ENCODE measurements around the gene TBX2.
A peak's percentile ranks its signal among the peaks of the same experiment; 100 is the strongest.

TBX2 gene

DNA sequence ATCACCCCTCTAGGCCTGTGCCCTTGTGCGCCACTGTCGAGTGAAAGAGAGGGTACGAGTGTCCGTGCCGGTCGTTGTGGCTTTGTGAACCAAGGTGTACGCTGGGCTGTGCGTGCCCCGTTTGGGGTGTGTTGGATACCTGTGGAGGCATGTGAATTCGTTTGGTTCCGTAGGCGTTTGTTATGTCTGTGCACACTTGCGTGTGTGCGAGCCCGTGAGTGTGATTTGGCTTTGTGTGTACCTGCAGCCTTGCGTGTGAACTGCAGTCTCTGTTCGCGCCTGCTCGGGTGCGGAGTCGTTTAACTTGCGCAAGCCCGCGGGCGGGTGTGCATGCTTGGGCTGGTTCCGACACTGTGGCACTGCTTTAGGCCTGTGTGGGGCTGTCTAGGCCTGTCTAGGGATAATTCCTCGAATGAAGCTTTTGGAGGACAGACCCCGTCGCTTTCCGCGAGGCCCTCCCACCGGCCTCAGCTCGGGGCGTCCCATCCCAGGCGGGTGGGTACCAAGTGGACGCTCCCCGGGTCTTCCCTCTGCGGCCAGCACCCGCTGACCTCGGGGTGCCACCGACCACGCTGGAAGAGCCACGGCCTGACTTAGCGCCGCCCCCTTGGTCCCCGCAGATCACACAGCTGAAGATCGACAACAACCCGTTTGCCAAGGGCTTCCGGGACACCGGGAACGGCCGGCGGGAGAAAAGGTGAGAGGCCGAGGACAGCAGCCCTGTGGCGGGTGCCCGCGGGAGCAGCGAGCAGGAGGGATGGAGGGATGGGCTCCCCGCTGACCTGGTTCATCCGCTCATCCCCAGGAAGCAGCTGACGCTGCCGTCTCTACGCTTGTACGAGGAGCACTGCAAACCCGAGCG, 4.4 kb downstream of the TBX2 start:
- no peak for DNase-seq

DNA sequence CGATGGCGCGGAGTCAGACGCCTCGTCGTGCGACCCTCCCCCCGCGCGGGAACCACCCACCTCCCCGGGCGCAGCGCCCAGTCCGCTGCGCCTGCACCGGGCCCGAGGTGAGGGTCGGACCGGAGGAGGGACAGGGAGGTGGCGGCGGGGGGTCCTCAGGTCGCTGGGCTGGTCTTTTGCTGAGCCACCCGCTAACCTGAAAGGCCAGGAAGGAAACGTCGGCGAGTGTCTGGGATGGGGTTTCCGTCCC, 4.9 kb downstream of the TBX2 start:
- no peak for DNase-seq

DNA sequence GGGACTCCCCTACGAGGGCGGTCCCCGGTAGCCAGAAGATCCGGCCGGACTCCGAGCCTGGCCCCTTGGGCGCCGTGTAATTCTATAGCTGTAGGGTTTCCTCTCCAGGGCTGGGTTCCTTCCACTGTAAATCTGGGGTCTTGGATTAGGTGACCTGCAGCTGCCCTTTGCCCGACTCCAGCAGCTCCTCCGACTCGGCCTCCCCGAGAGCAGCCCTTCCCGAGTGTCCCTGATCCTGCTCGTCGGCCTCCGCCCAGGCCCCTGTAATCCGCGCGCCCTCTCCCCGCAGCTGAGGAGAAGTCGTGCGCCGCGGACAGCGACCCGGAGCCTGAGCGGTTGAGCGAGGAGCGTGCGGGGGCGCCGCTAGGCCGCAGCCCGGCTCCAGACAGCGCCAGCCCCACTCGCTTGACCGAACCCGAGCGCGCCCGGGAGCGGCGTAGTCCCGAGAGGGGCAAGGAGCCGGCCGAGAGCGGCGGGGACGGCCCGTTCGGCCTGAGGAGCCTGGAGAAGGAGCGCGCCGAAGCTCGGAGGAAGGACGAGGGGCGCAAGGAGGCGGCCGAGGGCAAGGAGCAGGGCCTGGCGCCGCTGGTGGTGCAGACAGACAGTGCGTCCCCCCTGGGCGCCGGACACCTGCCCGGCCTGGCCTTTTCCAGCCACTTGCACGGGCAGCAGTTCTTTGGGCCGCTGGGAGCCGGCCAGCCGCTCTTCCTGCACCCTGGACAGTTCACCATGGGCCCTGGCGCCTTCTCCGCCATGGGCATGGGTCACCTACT, 5.5 kb downstream of the TBX2 start:
- no peak for DNase-seq

DNA sequence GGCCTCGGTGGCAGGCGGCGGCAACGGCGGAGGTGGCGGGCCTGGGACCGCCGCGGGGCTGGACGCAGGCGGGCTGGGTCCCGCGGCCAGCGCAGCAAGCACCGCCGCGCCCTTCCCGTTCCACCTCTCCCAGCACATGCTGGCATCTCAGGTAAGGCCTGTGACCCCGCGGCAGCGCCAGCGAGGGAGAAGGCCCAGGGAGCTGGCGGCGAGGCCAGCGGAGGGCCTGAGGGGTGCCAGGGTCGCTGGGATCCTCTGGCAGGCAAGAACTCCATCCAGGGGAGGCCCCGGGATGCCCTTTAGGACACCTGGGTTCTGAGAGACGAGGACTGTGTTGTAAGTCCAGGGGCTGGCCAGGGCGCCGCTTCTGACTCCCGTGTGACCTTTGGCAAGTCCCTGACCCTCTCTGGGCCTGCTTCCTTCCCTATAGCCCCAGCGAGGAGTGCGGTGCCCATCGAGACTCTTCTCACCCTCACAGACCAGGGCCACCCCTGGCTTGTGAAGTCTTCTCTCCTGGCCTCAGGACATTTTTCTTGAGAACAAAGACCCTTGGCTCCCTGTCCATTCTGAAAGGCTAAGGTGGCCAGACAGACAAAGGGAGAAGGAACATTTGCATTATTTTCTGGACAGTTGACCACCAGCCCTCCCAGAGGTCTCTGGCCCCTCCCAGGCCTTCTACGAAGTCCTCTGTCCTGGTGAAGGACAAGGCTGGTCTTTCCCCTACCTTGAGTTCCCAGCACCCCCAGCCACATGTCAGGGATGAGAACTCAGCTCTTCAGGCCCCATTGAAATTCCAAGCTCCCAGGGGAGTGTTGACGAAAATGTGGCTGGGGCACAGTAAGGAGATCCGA, 6.3 kb downstream of the TBX2 start:
- DNase-seq: no peak

DNA sequence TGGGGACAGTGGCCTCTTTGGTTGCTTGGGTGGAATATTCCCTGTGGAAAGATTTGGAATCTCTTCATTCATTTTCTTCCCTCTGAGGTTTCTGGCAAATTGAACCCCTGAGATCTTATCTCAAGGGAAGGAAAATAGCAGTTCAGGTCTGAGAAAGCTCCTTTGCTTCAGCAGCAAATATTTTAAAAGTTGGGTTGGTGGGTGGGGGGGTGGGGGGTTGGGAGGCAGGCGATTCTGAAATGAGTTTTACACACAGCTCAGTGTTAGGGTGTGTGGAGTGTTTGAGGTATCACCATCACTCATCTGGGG, 6.8 kb downstream of the TBX2 start:
- no peak for DNase-seq

DNA sequence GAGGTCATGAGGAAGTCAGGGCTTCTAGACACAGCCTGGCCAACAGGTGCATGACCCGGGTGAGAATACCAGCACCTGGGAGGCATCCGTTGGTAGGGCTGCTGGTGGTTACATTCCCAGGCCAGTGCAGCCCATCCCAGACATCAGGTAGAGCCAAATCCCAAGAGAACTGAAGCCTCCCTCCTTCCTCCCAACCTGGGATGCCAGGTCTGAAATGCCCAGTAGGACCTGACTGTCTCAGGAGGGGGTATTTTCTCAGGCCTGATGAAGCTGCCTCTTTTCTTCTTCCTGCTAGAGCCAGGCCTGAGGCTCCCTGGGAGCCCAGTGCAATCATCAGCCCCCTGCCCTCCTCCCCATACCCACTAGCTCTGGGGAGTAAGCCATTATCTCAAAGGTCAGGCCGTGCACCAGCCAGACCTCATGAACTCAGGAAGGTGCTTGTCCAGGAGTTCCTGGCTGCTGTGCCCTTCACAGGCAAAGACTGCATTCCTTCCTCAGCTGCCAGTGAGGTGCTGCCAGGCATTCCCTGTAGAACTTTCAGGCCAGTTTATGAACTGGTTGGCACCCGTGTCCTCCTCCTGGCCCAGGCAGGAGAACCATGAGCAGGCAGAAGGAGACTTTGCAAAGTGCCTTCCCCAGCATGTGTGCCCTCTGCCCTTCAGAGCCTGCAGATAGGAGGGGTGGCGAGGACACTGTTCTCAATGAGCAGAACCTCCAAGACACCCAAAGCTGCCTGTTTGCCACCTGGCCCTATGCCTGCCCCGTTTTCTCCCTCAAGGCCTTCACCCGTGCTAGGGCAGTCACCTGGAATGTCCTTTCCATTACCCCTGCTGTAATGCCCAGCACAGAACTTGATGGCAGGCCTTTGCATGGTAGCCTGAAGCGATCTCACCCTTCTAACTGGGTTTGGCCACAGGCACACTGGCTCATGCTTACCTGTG, 7.6 kb downstream of the TBX2 start:
- DNase-seq: no peak

DNA sequence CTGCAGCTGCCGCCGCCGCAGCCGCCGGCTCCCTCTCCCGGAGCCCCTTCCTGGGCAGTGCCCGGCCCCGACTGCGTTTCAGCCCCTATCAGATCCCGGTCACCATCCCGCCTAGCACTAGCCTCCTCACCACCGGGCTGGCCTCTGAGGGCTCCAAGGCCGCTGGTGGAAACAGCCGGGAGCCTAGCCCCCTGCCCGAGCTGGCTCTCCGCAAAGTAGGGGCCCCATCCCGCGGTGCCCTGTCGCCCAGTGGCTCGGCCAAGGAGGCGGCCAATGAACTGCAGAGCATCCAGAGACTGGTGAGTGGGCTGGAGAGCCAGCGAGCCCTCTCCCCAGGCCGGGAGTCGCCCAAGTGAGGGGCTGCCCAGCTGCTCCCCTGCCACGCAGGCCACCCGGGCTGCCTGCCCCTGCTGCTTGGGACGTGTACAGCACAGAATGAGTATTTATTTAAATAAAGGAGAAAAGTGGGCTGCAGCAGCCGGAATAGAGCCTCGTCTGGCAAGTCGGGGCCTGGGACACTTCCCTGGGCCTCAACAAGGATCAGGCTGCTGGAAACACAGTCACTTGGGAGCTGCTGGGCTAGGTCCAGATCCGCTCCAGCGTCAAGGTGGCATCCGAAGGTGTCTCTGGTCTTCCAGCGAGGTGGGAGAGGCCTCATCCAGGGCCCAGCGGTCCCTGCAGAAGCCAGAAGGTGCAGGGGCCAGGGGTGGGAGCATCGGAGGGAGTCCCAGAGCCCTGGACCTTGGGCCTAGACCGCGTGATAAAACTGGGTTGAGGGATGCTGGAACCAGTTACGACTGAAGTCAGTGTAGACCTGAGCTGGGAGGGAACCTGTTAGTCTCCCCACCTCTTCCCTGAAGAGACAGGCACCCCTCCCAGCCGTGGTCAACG, 8.8 kb downstream of the TBX2 start:
- no peak for DNase-seq

DNA sequence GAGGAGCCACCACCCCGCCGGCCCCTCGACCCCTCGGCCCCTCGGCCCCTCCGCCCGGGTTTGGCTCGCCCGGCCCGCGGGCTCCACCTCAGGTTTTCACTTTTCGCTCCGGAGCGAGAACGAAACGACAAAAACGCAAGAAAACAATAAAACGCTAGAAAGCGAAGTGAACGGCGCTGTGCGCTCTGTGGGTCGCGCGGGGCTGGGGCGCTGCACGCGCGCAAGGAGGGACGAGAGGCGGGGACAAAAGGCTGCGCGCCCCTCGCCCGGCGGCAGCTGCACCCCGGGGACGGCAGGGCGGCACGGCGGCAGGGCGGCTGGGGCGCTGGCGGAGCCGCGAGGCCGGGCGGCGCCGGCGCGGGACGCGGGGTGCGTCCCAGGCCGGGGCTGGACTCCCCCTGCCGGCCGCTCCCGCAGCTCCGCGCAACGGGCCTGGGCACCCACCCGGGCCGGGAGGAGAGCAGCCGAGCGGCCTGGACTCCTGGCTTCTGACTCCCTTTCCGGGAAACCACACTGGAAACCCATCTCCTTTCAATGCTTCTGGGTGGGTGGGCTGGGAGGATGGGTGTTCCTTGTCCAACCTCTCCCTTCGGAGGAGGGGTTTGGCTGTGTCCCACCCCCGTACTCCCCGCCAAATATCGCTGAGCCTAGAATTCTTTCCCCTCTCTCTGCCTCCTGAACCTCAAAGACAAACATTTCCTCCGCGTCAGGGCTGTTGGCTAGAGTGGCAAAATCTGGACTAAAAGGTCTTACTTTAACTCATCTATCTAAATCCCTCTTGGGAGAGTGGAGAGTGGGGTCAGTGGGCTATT, 9.9 kb downstream of the TBX2 start:
- no peak for DNase-seq

DNA sequence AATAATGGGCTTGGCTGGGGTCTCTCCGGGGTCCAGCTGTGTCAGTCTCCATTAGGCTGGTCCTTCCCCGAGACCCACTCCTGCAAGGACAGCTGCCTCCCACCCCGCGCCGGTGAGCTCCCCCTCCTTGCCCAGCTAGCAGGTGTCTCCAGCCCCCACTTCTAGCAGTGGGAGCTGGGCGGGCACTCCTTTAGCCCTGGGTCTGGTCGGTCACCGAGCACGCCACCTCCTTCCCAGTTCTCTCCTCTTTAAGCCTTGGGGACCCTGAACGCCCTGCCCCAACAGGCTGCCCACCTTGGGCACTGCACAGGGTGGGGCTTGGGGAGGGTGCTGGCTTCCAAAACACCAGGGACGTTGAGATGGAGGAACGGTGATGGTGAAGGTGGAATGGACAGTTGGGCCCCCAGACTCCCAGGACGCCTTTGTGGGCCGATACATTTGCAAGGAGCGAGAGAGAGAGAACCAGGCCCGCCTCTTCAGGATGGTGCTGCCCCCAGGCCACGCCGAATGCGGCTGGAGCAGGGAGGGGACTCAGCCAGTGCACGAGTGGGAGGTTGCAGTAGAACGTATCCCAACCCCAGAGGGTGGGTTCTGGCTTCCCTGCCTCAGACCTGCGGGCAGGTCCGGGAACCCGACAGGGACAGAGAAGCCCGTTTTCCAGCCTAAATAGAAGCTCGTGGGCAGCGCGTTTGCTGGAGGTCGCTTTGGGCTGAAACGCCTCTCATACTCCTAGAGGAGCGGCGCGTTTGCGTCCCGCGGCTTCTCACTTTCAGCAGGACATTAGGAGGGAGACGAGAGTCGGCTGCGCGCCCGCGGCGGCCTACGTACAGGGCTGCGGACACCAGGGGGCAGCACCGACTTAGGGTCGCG, 10.7 kb downstream of the TBX2 start:
- DNase-seq: peak; percentile 38

DNA sequence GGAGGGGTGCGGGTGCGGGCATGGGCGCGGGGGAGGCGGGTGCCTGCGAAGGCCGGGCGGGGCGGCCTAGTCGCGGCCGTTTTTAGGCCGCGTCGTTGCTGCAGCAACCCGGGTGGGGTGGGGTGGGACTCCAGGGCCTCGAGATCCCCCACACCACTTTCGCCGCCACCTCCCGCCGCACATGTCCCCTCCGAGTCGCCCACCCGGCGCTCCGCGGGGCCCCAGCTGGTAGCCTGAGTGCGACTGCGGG, 11.3 kb downstream of the TBX2 start:
- no peak for DNase-seq

DNA sequence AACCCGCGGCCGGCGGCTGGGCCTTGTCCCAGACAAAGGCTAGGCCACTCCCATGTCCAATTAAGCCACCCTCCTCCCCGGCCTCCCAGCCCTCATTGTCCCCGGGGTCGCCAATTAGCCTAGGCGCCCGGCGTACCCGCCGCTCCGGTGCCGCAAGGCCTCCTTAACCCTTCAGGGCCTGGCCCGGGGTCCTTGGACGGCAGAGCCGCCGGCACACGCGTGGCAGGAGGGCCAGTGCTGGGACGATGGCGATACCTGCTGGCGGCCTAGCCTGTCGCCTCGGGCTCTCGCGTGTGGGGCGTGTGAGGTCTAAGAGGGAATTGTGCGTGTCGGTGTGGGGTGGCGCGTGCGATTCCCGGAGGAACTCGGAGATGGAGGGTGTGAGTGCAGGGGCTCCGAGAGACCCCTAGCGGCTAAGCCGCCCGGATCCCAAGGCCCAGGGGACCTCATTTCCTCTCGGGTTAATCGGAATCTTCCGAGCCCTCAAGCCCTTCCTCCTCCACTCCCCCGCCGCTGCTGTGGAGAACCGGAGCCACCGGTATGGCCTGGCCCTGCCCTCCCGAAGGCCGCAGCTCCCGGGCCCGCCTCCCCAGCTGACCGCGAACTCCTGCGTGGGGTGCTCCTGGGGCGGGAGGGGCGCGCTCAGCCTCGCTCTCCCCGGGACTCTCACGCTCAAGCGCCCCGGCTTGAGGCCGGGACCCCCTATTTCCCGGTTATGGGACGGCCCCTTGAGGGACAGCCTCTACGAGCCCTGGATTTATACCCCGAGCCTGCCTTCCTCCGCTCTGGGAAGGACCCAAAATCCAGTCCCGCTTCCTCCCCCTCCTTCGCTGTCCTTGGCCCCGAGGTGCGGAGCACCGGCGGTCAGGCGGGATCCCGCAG, 11.9 kb downstream of the TBX2 start:
- peak; percentile 16 for DNase-seq

DNA sequence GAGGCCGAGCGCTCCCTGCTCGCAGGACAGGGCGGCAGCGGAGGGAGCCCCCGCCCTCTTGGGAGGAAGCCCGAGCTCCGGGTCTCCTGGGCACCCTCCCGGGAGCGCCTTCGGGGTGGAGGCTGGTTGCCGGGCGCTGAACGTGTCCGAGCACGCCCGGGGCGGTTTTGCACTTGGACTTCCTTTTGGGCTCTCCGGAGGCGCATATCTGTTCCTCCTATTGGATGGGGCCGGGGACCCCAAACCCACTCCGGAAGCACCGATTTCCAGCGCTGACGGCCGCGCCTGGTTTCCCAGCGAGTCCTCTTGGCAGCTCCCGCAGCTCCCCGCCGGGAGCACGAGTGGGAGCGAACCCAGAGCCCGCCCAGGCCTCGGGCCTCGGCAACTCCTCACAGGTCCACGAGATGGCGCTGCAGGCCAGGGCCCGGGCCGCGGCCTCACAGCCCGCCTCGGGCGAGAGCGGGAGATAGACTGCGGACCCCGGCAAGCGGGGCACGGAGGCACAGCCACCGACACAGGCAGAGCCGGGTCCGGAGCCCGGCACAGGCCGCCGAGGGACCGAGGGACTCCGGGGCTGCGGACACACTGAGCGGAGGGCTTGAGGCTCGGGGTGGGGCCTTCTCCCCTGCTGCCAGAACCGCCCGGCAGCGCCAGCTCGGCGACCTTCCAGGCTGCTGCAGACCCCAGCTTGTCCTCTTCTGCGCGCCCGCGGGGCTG, 12.7 kb downstream of the TBX2 start:
- DNase-seq: peak; percentile 69

DNA sequence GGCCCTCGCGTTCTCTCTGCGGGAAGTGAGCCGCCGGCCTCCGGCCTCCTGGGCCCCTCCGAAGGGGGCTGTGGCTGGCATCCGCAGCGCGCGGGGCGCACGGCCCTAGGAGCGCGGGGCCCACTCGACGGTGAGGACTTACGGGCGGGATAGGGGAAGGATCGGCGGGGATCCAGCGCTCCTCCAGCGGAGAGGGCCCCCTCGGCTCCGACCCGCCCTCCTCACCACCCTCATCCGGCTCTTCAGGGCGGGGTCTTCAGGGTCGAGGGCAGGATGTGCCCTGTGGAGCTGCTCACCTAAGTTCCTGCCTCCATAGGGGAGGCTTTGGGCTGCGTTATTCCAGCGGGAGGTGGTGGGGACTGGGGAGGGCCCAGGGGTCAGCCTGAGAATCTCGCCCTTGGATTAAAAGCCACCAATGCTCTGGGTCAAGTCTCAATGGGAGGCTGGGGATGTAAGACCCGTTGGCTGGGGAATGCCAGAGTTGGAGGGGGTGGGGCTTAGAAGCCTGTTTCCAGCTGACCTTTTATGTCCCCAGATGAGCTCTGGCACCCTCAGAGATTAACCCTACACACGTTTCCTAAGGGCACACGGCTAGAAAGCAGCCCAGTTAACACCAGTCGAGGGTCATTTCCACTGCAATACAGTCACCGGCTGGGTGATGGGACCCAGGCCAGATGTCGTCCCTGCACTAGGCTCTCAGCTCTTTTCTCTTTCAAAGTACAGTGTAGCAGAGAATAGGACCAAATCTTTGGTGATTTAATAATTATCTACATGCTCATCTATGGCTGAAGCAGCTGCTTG, 13.4 kb downstream of the TBX2 start:
- no peak for DNase-seq

DNA sequence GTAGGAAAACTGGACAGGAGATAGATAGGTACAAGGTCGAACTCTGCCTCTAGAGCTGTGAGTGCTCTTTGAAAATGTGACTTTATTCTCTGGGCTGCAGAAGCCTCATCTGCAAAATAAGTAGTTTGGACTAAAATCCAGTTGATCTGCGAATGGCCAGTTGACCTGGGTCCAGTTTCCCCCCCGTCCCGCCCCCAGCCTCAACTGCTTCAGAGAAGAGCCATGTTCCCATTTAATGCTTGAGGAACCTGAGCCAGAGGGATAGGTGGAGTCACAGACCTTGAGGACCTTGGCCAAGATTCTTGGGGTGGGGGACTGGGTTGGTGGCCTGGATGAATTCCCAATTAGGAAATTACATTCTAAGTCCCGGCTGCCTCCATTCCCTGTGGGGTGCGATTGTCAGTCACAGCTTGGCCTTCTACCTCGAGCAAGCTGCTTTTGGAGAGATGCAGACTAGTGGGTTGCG, 14.1 kb downstream of the TBX2 start:
- no peak for DNase-seq

DNA sequence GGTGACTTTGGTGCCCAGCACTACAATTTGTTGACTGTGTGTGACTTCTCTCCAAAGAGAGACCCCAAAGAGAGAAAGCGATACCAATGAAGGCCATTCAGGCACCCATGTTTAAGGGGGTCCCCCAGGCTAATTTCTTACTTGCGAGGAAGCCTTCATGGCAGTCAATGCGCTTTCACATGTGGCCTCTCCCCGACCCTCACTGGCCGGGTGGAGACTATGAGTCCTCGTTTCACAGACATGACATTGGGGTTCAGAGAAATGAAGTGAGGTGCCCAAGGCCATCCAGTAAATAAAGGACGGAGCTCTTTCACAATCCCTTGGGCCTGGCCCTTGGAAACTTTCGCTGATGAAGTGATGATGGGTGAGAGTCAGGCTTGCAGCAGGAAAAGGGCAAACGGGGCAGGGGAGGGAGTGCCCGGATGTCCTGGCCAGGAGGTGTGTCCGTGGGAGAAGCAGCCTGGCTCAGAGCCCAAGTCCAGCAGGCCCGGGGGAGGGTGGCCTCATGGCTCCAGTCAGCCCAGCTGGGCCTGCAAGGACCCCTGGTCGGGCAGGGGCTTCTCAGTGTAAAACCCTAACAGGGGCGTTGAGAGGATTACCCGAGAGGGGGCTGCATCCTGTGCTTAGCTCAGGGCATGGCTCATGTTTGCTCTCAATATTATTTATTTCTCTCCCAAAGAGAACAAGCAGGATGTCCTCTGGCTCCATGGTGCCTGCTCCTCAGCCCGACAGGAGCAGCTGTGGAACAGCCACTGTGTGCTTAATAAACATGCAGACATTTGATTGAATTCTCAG, 14.7 kb downstream of the TBX2 start:
- no peak for DNase-seq

DNA sequence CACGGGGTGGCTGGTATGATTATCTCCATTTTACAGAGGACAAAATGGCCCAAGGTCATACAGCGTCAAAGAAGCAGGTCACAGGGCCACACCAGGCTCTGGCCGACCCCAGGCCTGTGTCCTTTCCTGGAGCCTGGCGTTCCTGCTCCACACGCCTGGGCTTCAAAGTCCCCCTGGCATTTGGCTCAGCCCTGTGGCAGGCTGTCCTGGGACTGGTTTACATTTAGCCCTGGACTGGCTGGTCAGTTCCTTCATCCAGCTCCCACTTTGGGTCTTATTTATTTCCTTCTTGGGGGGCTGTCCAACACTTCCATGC, 15.3 kb downstream of the TBX2 start:
- no peak for DNase-seq
